ENCODE results near the gene TTC23L.

The TTC23L gene

GRCh38 chr5:34869256-34869655 lies 30.3 kb downstream of the TTC23L start:
- DNase-seq (ENCODE audit: low read depth, low spot score) = no peak

DNA sequence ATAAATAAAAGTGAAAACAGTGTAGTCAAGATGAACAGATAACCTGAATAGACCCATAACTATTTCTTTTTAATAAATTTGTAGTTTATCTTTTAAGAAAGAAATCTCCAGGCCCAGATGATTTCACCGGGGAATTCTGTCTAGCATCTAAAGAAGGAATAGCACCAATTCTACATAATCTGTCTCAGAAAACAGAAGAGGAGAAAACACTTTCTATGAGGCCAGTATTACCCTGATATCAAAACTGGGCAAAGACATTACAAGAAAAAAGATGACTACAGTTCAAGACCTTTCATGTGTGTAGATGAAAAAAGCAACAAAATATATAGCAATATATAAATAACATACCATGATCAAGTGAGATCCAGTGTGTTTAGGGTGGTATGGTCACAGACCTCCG lies 31.4 kb downstream of the TTC23L start:
- no peak for DNase-seq (ENCODE audit: low read depth, low spot score)

DNA sequence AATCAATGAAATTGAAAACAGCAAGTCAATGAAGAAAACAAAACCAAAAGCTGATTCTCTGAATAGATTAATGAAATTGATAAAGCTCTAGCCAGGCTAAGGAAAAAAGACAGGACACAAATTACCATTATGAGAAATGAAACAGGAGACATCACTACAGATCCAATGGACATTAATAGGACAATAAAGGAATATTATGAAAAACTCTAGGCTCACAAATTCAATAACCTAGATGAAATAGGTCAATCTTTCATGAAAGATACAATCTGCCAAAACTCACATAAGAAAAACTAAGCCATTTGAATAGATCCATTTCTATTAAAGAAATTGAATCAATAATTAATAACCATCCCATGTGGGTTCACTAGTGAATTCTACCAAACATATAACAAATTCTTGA lies 37.3 kb downstream of the TTC23L start:
- no peak for DNase-seq (ENCODE audit: low read depth, low spot score)

- DNase-seq (ENCODE audit: low read depth, low spot score) = no peak
Observed at GRCh38 chr5:34881246-34881645, 42.3 kb downstream of the TTC23L start.

- DNase-seq (ENCODE audit: low read depth, low spot score) = no peak
Observed at GRCh38 chr5:34886392-34887119, 47.6 kb downstream of the TTC23L start.

GRCh38 chr5:34889394-34889793 lies 50.4 kb downstream of the TTC23L start:
- no peak for DNase-seq (ENCODE audit: low read depth, low spot score)

- DNase-seq (ENCODE audit: low read depth, low spot score) = no peak
Observed at GRCh38 chr5:34891981-34892380, 53.0 kb downstream of the TTC23L start.

DNA sequence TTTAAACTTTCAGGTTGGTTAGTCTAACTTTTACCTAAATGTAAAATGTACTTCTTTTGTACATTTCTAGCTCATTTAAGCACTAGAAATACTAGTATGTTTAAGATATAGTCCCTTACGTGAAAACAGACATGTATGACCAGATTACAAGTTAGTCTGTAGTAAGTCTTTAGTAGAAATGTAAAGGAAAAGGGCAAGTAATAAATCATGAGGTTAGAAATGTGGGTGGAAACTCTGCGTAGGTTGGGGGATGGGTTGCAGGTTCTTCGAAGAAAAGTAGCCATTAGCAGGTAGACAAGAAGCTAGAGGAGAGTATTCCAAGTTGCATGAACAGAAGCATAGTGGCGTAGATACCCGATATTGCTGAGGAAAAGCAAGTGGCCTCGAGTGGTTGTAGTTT lies 53.5 kb downstream of the TTC23L start:
- DNase-seq (ENCODE audit: low read depth, low spot score) = no peak

GRCh38 chr5:34894716-34895115 lies 55.8 kb downstream of the TTC23L start:
- DNase-seq (ENCODE audit: low read depth, low spot score) = no peak

DNA sequence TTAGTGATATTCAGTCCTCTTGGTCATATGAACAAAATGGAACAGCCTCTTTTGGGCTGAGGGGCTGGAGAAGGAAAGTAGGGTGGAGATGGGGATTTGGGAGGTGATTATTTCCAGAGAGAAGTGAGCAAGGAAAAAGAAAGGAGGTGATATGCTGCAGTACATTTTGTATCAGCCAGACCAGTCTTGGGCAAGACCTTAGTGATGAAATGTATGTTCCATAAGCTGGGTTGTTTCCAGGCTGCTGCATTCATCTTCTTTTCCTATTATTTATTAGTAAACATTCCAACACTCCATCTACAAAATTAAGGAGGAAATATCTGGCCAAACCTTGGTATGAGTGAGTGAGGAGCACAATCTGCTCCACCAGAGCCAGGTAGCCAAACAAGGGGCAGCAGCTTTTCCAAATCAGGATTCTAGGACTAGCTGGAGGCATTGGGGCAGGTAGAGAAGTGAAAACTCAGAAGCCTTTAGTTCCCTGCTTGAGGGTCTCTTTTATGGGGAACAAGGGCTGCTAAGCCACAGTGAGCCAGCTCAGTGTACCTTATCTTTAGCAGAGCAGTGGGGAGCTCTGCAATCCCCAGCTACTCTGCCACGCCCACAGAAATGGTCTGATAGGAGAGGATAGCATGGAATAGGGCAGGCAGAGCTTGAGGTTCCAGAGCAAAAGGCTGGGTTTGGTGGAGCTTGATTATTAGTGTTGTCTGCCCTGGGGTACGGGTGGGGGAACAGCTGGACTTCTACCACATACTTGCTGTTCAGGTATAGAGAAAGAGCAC lies 56.9 kb downstream of the TTC23L start:
- DNase-seq (ENCODE audit: low read depth, low spot score) = no peak

GRCh38 chr5:34897646-34898045 lies 58.7 kb downstream of the TTC23L start:
- DNase-seq (ENCODE audit: low read depth, low spot score) = no peak

DNA sequence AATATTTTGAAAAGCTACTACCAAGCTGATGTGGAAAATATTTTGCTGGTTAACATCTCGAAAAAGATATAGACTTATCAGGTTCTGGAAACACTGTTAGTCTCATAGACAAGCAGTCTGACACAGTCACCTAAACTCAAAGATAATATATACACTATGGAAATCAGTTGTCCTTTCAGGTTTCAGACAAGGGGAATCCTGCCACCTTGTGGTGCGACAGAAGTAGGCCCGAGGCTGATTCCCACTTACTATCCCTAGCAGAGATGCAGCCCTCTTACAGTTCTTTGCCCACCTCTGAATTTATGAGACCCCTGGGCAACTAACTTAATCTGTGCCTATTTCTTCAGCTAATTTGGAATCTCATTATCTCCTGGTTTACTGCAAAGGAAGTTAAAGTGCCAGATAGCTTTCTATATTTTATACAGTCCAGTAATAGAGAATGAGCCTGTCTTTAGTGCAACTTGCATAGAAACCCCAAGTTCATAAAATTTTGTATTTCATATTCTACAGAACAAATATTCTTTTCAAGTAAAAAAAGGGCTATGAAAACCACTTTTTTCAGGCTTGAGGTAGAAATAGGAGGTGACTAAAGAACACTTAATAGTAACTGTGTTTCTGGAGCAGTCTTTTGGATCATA lies 59.4 kb downstream of the TTC23L start:
- DNase-seq (ENCODE audit: low read depth, low spot score) = peak; percentile 75

- peak; percentile 37 for DNase-seq (ENCODE audit: low read depth, low spot score)
Observed at GRCh38 chr5:34899066-34899465, 60.1 kb downstream of the TTC23L start.

DNA sequence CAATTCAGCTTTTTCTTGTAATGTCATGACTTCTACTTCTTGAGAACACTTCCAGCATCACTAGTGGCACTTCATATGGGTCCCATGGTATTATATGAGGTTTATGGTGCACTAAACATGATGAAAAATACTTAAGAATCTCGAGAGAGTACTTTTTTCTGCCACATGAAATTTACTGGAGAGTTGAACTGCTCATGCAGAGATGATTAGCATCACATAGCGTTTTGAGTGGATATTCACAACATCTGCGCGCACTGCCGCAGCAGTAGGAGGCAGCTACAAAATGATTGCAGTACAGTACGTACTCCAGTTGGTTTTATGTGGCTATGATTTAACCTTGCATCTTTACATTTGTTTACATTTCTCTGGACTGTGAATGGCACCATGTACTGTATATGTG lies 61.7 kb downstream of the TTC23L start:
- no peak for DNase-seq (ENCODE audit: low read depth, low spot score)

- no peak for DNase-seq (ENCODE audit: low read depth, low spot score)
Observed at GRCh38 chr5:34903260-34903659, 64.3 kb downstream of the TTC23L start.

- DNase-seq (ENCODE audit: low read depth, low spot score) = no peak
Observed at GRCh38 chr5:34905564-34905963, 66.6 kb downstream of the TTC23L start.

GRCh38 chr5:34913072-34913471 lies 74.1 kb downstream of the TTC23L start:
- DNase-seq (ENCODE audit: low read depth, low spot score) = no peak

DNA sequence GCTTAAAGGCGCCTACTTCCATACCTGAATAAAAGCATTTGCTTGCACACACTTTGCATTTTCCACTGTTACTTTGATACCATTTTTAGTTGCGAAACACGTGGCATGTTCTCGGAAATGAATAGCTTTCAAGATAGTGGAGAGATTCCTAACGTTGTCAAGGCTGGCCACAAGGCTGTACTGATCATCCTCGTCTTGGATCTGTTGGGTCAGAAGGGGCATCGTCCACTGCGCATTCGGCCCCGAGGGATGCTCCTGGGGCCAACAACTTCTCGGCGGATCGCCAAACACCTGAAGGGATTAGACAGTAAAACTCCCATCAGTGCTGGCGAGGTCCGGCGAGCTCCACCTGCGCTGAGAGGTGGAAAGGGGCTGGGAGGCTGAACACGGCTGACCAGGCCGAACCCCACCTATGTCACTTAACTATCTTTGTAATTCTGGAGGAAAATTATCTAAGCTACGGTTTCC lies 75.7 kb downstream of the TTC23L start:
- no peak for DNase-seq (ENCODE audit: low read depth, low spot score)

DNA sequence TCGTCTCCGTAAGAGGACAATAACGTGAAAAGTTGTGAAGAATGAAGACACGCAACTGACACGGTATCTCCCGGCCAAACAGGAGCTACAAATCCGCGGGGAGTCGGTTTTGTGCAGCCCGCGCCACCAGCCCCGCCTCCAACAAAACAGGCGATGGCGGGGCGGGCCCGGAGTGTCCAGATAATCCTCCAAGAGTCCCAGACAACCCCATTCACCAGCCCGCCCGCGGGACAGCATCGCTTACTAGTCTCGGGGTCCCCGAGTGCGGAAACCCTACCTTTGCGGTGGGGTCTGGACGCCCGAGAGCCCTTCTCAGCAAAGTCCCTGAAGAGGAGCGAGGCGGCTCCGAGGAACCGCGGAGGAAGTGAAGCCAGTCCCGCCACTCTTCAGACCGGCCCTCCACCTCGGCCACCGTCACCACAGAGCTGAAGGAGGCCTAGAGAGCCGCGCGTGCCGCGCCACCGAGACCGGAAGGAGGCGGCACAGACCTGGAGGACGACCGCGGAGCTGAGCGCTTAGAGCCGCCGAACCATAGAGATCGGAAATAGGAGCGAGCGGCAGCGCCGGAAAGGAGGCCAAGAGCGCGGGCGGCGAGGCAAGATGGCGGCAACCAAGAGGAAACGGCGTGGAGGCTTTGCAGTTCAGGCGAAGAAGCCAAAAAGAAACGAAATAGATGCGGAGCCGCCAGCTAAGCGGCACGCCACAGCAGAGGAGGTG lies 76.3 kb downstream of the TTC23L start, which contains the start of the genes BRIX1 and RAD1:
BRIX1 (plus strand) TSS at position 573 of the 717 bp plus-strand sequence; CDS start at position 601, 28 bp downstream.
RAD1 (minus strand) TSS at position 366 of the 717 bp plus-strand sequence. CDS start 612 bp downstream, outside the sequence.
- DNase-seq (ENCODE audit: low read depth, low spot score) = peak; percentile 97

- no peak for DNase-seq (ENCODE audit: low read depth, low spot score)
Observed at GRCh38 chr5:34915856-34916192, 76.9 kb downstream of the TTC23L start.

GRCh38 chr5:34916518-34916917 lies 77.6 kb downstream of the TTC23L start:
- DNase-seq (ENCODE audit: low read depth, low spot score) = no peak

DNA sequence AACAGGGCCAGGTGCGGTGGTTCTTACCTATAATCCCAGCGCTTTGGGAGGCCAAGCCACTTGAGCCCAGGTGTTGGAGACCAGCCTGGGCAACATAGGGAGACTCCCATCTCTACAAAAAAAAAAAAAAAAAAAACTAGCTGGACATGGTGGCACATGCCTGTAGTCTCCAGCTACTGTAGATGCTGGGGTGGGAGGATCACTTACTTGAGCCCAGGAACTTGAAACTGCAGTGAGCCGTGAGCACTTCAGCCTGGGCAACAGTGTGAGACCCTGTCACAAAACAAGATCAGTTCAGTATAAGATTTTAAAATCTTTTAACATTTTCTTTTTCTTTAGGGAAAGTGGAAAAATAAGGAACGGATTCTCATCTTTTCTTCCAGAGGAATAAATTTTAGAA lies 79.1 kb downstream of the TTC23L start:
- no peak for DNase-seq (ENCODE audit: low read depth, low spot score)
